Endothelial cell (in vitro differentiated cells): ENCODE results near the gene TRIM64C. TPM values are rescaled to one million over a fixed set of nuclear protein-coding genes. Genes with fewer than 3 reads are reported as not detected.
"Not testable (repeated sequence)": the region's sequence is repeated elsewhere in the genome, so short reads cannot be mapped to it uniquely, and the experiment has no call there.

Experiments
- DNase-seq: peaks from one replicate; pipeline ENCODE4 v3.0.0; 2021; ENCODE audit warnings: low spot score
- H3K27ac Mint-ChIP-seq: one replicate; pipeline ENCODE4 v1.8.0; 2021; ENCODE audit warnings: mixed read lengths, inconsistent platforms; ENCODE audit not compliant: unreplicated experiment
- H3K27me3 Mint-ChIP-seq: one replicate; pipeline ENCODE4 v1.8.0; 2021; ENCODE audit warnings: mild to moderate bottlenecking, moderate library complexity, mixed read lengths, inconsistent platforms; ENCODE audit not compliant: unreplicated experiment
- H3K36me3 Mint-ChIP-seq: one replicate; pipeline ENCODE4 v1.8.0; 2021; ENCODE audit warnings: mild to moderate bottlenecking, low read depth, mixed read lengths, inconsistent platforms; ENCODE audit not compliant: unreplicated experiment
- H3K4me1 Mint-ChIP-seq: one replicate; pipeline ENCODE4 v1.8.0; 2021; ENCODE audit warnings: mild to moderate bottlenecking, mixed read lengths, inconsistent platforms; ENCODE audit not compliant: unreplicated experiment
- H3K4me3 Mint-ChIP-seq: one replicate; pipeline ENCODE4 v1.8.0; 2021; ENCODE audit warnings: mild to moderate bottlenecking, mixed read lengths, inconsistent platforms; ENCODE audit not compliant: unreplicated experiment
- H3K9me3 Mint-ChIP-seq: one replicate; pipeline ENCODE4 v1.8.0; 2021; ENCODE audit warnings: mixed read lengths, inconsistent platforms; ENCODE audit not compliant: unreplicated experiment
- long read RNA-seq: library from polyadenylated mRNA; unstranded; transcript quantifications from one replicate; pipeline ENCODE4 v2.0.0, GENCODE V29; 2020; ENCODE audit not compliant: unreplicated experiment
- total RNA-seq: library from RNA; stranded (reverse); fragmentation: NEBNext Ultra II Directional; extraction: Animal tissue kit (Norgen Biotek cat#: 25700); gene quantifications from one replicate; pipeline ENCODE4 v1.2.1, GENCODE V29; 2021; ENCODE audit not compliant: unreplicated experiment

TRIM64C gene
- total RNA-seq, result not detected
- long read RNA-seq, result 0 reads

GRCh38 chr11:49059012-49059411 lies at the start of gene TRIM64C:
Gene TRIM64C, minus strand, starts transcription at chr11:49059112. Its CDS starts 0 bp downstream, at chr11:49059112.
- H3K4me1 Mint-ChIP-seq, H3K27ac Mint-ChIP-seq, H3K9me3 Mint-ChIP-seq, DNase-seq, H3K27me3 Mint-ChIP-seq, H3K4me3 Mint-ChIP-seq, H3K36me3 Mint-ChIP-seq: not testable (repeated sequence)

GRCh38 chr11:49102356-49102755 lies 43.4 kb upstream of the TRIM64C start:
- not testable (repeated sequence) for H3K36me3 Mint-ChIP-seq, H3K27ac Mint-ChIP-seq, H3K4me1 Mint-ChIP-seq, H3K4me3 Mint-ChIP-seq, H3K27me3 Mint-ChIP-seq, DNase-seq
- H3K9me3 Mint-ChIP-seq, result peaks cover 11% of the 10 kb centered on the region

GRCh38 chr11:49069897-49070296 lies 11.0 kb upstream of the TRIM64C start:
- not testable (repeated sequence) for DNase-seq, H3K27ac Mint-ChIP-seq, H3K27me3 Mint-ChIP-seq, H3K4me3 Mint-ChIP-seq, H3K4me1 Mint-ChIP-seq
- Mint-ChIP-seq H3K9me3 (peaks cover 36% of the 10 kb centered on the region), H3K36me3 (peaks cover 10% of the 10 kb centered on the region)

- not testable (repeated sequence) for DNase-seq, H3K4me1 Mint-ChIP-seq, H3K27ac Mint-ChIP-seq, H3K36me3 Mint-ChIP-seq, H3K4me3 Mint-ChIP-seq, H3K27me3 Mint-ChIP-seq
- H3K9me3 Mint-ChIP-seq, result peaks cover 11% of the 10 kb centered on the region
These were observed 9.1 kb downstream of the TRIM64C start for GRCh38 chr11:49049821-49050220.

GRCh38 chr11:49048229-49048628 lies 10.7 kb downstream of the TRIM64C start:
- H3K9me3 Mint-ChIP-seq, result peaks cover 11% of the 10 kb centered on the region

GRCh38 chr11:49028523-49028922 lies 30.4 kb downstream of the TRIM64C start, which contains the start of gene TRIM49B:
Gene TRIM49B, plus strand, starts transcription at chr11:49028823. Its CDS starts 2,777 bp downstream, at chr11:49031600.
- H3K36me3 Mint-ChIP-seq, H3K27ac Mint-ChIP-seq, DNase-seq, H3K9me3 Mint-ChIP-seq, H3K27me3 Mint-ChIP-seq, H3K4me3 Mint-ChIP-seq, H3K4me1 Mint-ChIP-seq: not testable (repeated sequence)

More at GRCh38 chr11:49048229-49048628, 10.7 kb downstream of the TRIM64C start:
- not testable (repeated sequence) for H3K36me3 Mint-ChIP-seq, H3K4me1 Mint-ChIP-seq, H3K27ac Mint-ChIP-seq, H3K27me3 Mint-ChIP-seq, DNase-seq, H3K4me3 Mint-ChIP-seq

Other genes starting within 250 kb of the TRIM64C start
- gene TRIM51G, start 75.2 kb downstream of the TRIM64C start, total RNA-seq, result not detected
- gene TRIM49B, start 30.3 kb downstream of the TRIM64C start, total RNA-seq, result not detected
- 2.8 TPM for gene FOLH1, start 149.5 kb upstream of the TRIM64C start, total RNA-seq